ENCODE results near the gene PRR12.
"Not testable (repeated sequence)": the region's sequence is repeated elsewhere in the genome, so short reads cannot be mapped to it uniquely, and the experiment has no call there.

The PRR12 gene

GRCh38 chr19:49632576-49632975, 41.6 kb downstream of the PRR12 start:
- no peak overlapping the region for H3K4me3 ChIP-seq (ENCODE audit: low read depth, low read length)
- TF ChIP-seq CTCF (IDR thresholded peaks at IDR 0.05; ENCODE audit: borderline replicate concordance, insufficient read depth, low read depth, low read length): no peak

GRCh38 chr19:49633273-49633672, 42.3 kb downstream of the PRR12 start:
- H3K4me3 ChIP-seq (ENCODE audit: low read depth, low read length): not testable (repeated sequence)

- no peak overlapping the region for H3K4me3 ChIP-seq (ENCODE audit: low read depth, low read length)
- no peak for TF ChIP-seq CTCF (IDR thresholded peaks at IDR 0.05; ENCODE audit: borderline replicate concordance, insufficient read depth, low read depth, low read length)
Measured at GRCh38 chr19:49635530-49636232, 44.7 kb downstream of the PRR12 start.

GRCh38 chr19:49636233-49636932, 45.4 kb downstream of the PRR12 start:
- TF ChIP-seq CTCF (IDR thresholded peaks at IDR 0.05; ENCODE audit: borderline replicate concordance, insufficient read depth, low read depth, low read length): no peak

GRCh38 chr19:49637821-49638738, 47.1 kb downstream of the PRR12 start:
- H3K4me3 ChIP-seq (ENCODE audit: low read depth, low read length): no peak overlapping the region
- no peak for TF ChIP-seq CTCF (IDR thresholded peaks at IDR 0.05; ENCODE audit: borderline replicate concordance, insufficient read depth, low read depth, low read length)

More at GRCh38 chr19:49636233-49636932, 45.4 kb downstream of the PRR12 start:
- H3K4me3 ChIP-seq (ENCODE audit: low read depth, low read length): no peak overlapping the region

- no peak for TF ChIP-seq CTCF (IDR thresholded peaks at IDR 0.05; ENCODE audit: borderline replicate concordance, insufficient read depth, low read depth, low read length)
Measured at GRCh38 chr19:49639401-49640112, 48.6 kb downstream of the PRR12 start.

More at GRCh38 chr19:49639401-49640112, 48.6 kb downstream of the PRR12 start:
- peak overlapping the region; percentile 34 for H3K4me3 ChIP-seq (ENCODE audit: low read depth, low read length)
